OCI-LY7 (cell line): Measurements from ENCODE around the gene DCAF15. TPM values are rescaled to one million over a fixed set of nuclear protein-coding genes. Genes with fewer than 3 reads are reported as not detected.

Source experiments
- BruUV-seq: library from RNA; stranded (reverse); fragments of 400-500 nt; replicated peaks from 2 replicates; lab custom pipeline; 2021; lab: Mats Ljungman, UMichigan
- CTCF ChIA-PET: fragments of 300-600 bp; sonication (Branson Sonifier 250); formaldehyde crosslinking; loops from one replicate; lab custom pipeline; 2022; ENCODE audit warnings: antibody characterized with exemption; ENCODE audit not compliant: unreplicated experiment; lab: Charles Lee
- POLR2A ChIA-PET: fragments of 300-600 bp; sonication (Branson Sonifier 250); formaldehyde crosslinking; loops from one replicate; lab custom pipeline; 2022; ENCODE audit warnings: antibody characterized with exemption; lab: Charles Lee
- DNase-seq: peaks from one replicate; pipeline ENCODE4 v3.0.0-alpha.2; 2015; ENCODE audit warnings: low spot score
- H2AFZ ChIP-seq: fragments of 200-600 bp; sonication (generic), shearing (Covaris generic); 2 replicates; pipeline ENCODE4 v1.6.1; 2014; ENCODE audit warnings: mild to moderate bottlenecking, antibody characterized with exemption, low read length, moderate library complexity
- H3K27ac ChIP-seq: fragments of 200-600 bp; sonication (generic); 2 replicates; pipeline ENCODE4 v1.5.1; 2014; ENCODE audit warnings: mixed run types, low read depth, mild to moderate bottlenecking, moderate library complexity, low read length, inconsistent platforms; ENCODE audit not compliant: poor library complexity, severe bottlenecking
- H3K36me3 ChIP-seq: fragments of 200-600 bp; sonication (generic); 2 replicates; pipeline ENCODE4 v1.6.1; 2014; ENCODE audit warnings: mild to moderate bottlenecking, antibody characterized with exemption, low read length, moderate library complexity, mixed read lengths; ENCODE audit not compliant: insufficient read depth
- H3K4me1 ChIP-seq: fragments of 200-600 bp; sonication (generic); 2 replicates; pipeline ENCODE4 v1.5.1; 2014; ENCODE audit warnings: mild to moderate bottlenecking, low read length; ENCODE audit not compliant: insufficient read depth, poor library complexity, severe bottlenecking
- H3K4me2 ChIP-seq: fragments of 200-600 bp; sonication (generic); 2 replicates; pipeline ENCODE4 v1.6.1; 2014; ENCODE audit warnings: mild to moderate bottlenecking, low read length
- H3K4me3 ChIP-seq: fragments of 200-600 bp; sonication (generic); 2 replicates; pipeline ENCODE4 v1.5.1; 2014; ENCODE audit warnings: mild to moderate bottlenecking, low read depth, low read length; ENCODE audit not compliant: poor library complexity, severe bottlenecking
- H3K79me2 ChIP-seq: fragments of 200-600 bp; sonication (generic); 2 replicates; pipeline ENCODE4 v1.6.1; 2016; ENCODE audit warnings: low read depth, mild to moderate bottlenecking, low read length, moderate library complexity, mixed read lengths; ENCODE audit not compliant: insufficient read depth
- H3K9me2 ChIP-seq: fragments of 200-600 bp; sonication (generic); 2 replicates; pipeline ENCODE4 v1.6.1; 2016; ENCODE audit warnings: mild to moderate bottlenecking, low read length, mixed read lengths; ENCODE audit not compliant: insufficient read depth
- H3K9me3 ChIP-seq: fragments of 200-600 bp; sonication (generic); 2 replicates; pipeline ENCODE4 v1.6.1; 2014; ENCODE audit warnings: mild to moderate bottlenecking, mixed run types, low read length, mixed read lengths
- H4K20me1 ChIP-seq: fragments of 200-600 bp; sonication (generic); 2 replicates; pipeline ENCODE4 v1.6.1; 2014; ENCODE audit warnings: mild to moderate bottlenecking, antibody characterized with exemption, low read length, moderate library complexity, mixed read lengths; ENCODE audit not compliant: insufficient read depth
- EZH2phosphoT487 ChIP-seq: fragments of 200-600 bp; sonication (generic); IDR thresholded peaks from 2 replicates; pipeline ENCODE4 v1.6.1; 2018; ENCODE audit warnings: low read depth, borderline replicate concordance, mild to moderate bottlenecking, mixed run types, antibody characterized with exemption, low read length, moderate library complexity, mixed read lengths
- intact Hi-C: fragments of 100-400 bp; cut with micrococcal nuclease; formaldehyde crosslinking; loops from one replicate; pipeline ENCODE4 v1.10.0; 2022; ENCODE audit not compliant: unreplicated experiment
- total RNA-seq, 2 experiments: library from RNA; depleted of rRNA in 1 of 2; stranded (reverse); fragments of >200 nt in 1 of 2; shearing (Covaris generic) in 1 of 2; gene quantifications; 2 replicates each; pipeline ENCODE4 v1.2.3, GENCODE V29; 2014 to 2022
- TF ChIP-seq, protein P1 (sequence below): fragments of 200-600 bp; sonication (generic); conservative IDR thresholded peaks from 2 replicates; pipeline ENCODE4 v1.5.1; 2014; ENCODE audit warnings: mild to moderate bottlenecking, antibody characterized with exemption, low read length, moderate library complexity, mixed read lengths

DCAF15 gene
- total RNA-seq, 2 experiments from 2014 or later, result 71.3 to 86.2 TPM

DNA sequence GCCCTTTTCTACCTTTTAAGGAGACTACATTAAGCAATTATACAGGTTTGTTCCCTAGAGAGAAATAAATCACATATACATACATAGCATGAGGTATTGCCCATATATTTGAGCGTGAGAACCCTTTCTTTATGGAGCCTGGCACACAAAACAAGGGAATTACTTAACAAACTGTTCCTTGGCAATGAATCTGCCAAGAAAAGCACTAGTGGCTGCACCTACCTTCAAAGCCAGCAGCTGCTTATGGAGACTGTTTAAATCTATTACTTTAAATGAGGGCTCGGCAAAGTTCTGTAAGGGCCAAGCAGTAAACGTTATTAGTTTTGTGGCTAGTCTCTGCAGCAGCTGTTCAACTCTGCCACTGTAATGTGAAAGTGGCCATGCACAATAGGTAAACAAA lies 46.8 kb downstream of the DCAF15 start:
- H4K20me1 ChIP-seq, result no peaks in the 10 kb centered on the region
- peaks cover 38% of the 10 kb centered on the region for H3K4me1 ChIP-seq
- no peak overlapping the region for H2AFZ ChIP-seq
- POLR2A ChIA-PET, result interaction anchor here (0.7 to 1.1 kb wide), 4 partner anchors 10 to 38 kb away, joined by 3 to 5 read pairs (median 3); no protein-coding TSS in a partner anchor
- intact Hi-C loops, result no loop called here
- no peak overlapping the region for H3K27ac ChIP-seq
- H3K4me2 ChIP-seq, result no peak overlapping the region
- H3K9me2 ChIP-seq, result no peaks in the 10 kb centered on the region
- TSS peak; percentile 28 for BruUV-seq
- CTCF ChIA-PET, result interaction anchor here (0.7 kb wide), 1 partner anchor 120 kb away, joined by 3 read pairs; no protein-coding TSS in a partner anchor
- H3K79me2 ChIP-seq, result peaks cover 46% of the 10 kb centered on the region
- peaks cover 9% of the 10 kb centered on the region for H3K9me3 ChIP-seq
- H3K4me3 ChIP-seq, result no peak overlapping the region
- TF ChIP-seq EZH2phosphoT487, result no peak
- TF ChIP-seq, protein P1, sequence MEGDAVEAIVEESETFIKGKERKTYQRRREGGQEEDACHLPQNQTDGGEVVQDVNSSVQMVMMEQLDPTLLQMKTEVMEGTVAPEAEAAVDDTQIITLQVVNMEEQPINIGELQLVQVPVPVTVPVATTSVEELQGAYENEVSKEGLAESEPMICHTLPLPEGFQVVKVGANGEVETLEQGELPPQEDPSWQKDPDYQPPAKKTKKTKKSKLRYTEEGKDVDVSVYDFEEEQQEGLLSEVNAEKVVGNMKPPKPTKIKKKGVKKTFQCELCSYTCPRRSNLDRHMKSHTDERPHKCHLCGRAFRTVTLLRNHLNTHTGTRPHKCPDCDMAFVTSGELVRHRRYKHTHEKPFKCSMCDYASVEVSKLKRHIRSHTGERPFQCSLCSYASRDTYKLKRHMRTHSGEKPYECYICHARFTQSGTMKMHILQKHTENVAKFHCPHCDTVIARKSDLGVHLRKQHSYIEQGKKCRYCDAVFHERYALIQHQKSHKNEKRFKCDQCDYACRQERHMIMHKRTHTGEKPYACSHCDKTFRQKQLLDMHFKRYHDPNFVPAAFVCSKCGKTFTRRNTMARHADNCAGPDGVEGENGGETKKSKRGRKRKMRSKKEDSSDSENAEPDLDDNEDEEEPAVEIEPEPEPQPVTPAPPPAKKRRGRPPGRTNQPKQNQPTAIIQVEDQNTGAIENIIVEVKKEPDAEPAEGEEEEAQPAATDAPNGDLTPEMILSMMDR, result no peak
- H3K36me3 ChIP-seq, result peaks cover 41% of the 10 kb centered on the region
- no peak for DNase-seq

DNA sequence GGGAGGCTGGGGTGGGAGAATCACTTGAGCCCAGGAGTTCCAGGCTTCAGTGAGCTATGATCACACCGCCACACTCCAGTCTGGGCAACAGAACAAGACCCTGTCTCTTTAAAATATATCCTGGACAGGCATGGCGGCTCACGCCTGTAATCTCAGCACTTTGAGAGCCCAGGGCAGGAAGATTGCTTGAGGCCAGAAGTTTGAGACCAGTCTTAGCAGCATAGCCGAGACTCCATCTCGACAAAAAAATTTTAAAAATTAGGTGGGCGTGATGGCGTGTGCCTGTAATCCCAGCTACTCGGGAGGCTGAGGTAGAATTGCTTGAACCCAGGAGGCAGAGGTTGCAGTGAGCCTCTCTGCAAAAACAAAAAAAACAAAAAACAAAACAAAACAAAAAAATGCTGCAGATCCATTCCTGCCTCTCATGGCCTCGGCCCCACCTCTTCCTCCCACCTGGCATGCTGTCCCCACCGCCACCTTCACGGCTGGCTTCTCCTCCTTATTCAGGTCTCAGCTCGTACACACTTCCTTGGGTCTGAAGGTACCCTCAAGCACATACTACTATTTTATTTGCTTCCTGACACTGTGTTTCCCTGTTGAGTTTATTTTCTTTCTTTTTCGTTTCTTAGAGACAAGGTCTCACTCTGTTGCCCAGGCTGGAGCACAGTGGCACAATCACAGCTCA lies 48.5 kb downstream of the DCAF15 start:
- H3K4me1 ChIP-seq, result peaks cover 52% of the 10 kb centered on the region
- H3K79me2 ChIP-seq, result peaks cover 60% of the 10 kb centered on the region
- DNase-seq, result peak; percentile 57
- TF ChIP-seq EZH2phosphoT487, result no peak
- TF ChIP-seq, protein P1, result no peak
- H4K20me1 ChIP-seq, result no peaks in the 10 kb centered on the region
- peak overlapping the region; percentile 87 for H3K27ac ChIP-seq
- peaks cover 9% of the 10 kb centered on the region for H3K9me3 ChIP-seq
- intact Hi-C loops, result no loop called here
- ChIA-PET CTCF (no interaction called here), POLR2A (no interaction called here)
- peak overlapping the region; percentile 47 for H3K4me2 ChIP-seq
- H3K36me3 ChIP-seq, result peaks cover 34% of the 10 kb centered on the region
- H3K9me2 ChIP-seq, result no peaks in the 10 kb centered on the region
- H3K4me3 ChIP-seq, result peak overlapping the region; percentile 13
- no peak overlapping the region for H2AFZ ChIP-seq
- no TSS peak for BruUV-seq
